ENCODE results near the gene PAX5. TPM values are rescaled to one million over a fixed set of nuclear protein-coding genes. Genes with fewer than 3 reads are reported as not detected.

Gene PAX5
- total and polyA plus RNA-seq, 2 donors (not counting 1 experiment from before 2014, with no cell fraction given) = 196 to 275 TPM

DNA sequence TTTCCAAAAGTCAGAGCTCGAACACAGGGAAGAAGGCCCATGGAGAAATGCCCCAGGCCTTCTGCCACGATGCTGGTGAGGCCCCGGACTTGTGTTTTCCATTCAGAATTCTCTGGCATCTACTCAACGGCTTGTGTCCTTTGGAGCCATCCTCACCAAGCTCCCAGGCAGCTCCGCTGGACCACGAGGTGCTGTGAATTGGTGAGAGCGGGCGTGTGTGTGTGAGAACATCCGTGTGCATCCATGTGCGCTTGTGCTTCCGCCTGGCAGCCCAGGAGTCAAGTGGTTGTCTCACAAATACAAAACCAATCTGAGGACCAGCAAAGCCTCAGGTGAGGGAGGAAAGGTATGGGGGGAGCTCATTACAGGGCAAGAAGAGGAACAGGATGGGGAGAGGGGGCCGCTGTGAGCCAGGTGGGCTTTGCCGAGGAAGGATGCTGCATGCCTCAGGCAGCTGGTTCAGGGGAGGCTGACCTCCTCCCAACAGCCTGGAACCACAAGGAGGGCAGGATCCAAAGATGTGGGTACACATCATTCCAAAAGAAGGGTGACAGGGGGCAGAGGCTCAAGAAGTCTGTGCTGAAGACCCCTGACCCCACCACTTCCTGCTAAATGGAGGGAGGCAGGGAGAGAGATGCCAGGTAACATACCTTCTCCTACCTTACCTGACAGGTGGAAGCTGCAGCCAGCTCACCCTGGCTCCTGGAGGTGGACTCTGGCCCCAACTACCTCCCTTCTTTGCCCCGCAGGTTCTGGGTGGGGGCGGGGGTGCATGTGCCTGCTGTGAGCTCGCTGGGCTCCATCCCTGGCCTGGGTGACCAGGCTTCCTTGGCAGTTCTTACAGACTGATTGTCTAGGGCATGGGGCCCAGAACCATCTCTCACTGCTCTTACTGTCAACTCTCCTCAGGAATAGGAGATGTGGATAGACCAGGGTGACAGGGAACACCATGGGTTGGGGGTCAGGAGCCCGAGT lies 196.3 kb downstream of the PAX5 start:
- H3K9ac ChIP-seq (ENCODE audit: low read length) = no peak overlapping the region
- peak overlapping the region; percentile 46 for H3K27ac Mint-ChIP-seq
- WGBS (ENCODE audit: insufficient coverage) = 93% methylated on average over 16 of the region's 17 CpGs

More for the DNA sequence above, 196.3 kb downstream of the PAX5 start:
- ATAC-seq (ENCODE audit: low read depth) (no peak), DNase-seq (no peak)
- intact Hi-C loops (cut with micrococcal nuclease) = no loop called here
- Histone ChIP-seq H3K4me1 (ENCODE audit: control insufficient read depth in 2 of 2, insufficient read depth in 2 of 2, low read length in 2 of 2) (peaks cover 18 to 27% of the 10 kb centered on the region in 2 donors), H3K27me3 (replicated peaks in 1 of 4; ENCODE audit: control extremely low read depth in 1 of 4, control insufficient read depth in 3 of 4, insufficient read depth in 4 of 4, low read length in 3 of 4) (no peaks in the 10 kb centered on the region), H3K79me2 (ENCODE audit: control insufficient read depth, insufficient read depth, low read length) (no peaks in the 10 kb centered on the region), H2AFZ (ENCODE audit: insufficient read depth, low read depth, low read length, poor library complexity, severe bottlenecking) (no peak overlapping the region), H3K9me3 (ENCODE audit: control extremely low read depth in 1 of 3, control insufficient read depth in 2 of 3, insufficient read depth in 1 of 3, low read length in 2 of 3) (no peaks in the 10 kb centered on the region), H3K36me3 (replicated peaks in 1 of 2; ENCODE audit: control extremely low read depth in 1 of 2, control insufficient read depth in 1 of 2, extremely low read depth in 1 of 2, insufficient read depth in 2 of 2, low read length in 1 of 2) (peaks cover 0 to 58% of the 10 kb centered on the region in 2 experiments), H3K27ac (ENCODE audit: low read length in 2 of 2) (no peak overlapping the region), H4K20me1 (ENCODE audit: control insufficient read depth, insufficient read depth, low read length, poor library complexity, severe bottlenecking) (peaks cover 77% of the 10 kb centered on the region), H3K4me2 (replicated peaks; ENCODE audit: low read depth, low read length, poor library complexity, severe bottlenecking) (no peak overlapping the region), H3K4me3 (ENCODE audit: control extremely low read depth in 1 of 5, extremely low read depth in 1 of 5, insufficient read depth in 1 of 5, low read depth in 2 of 5, low read length in 4 of 5) (no peak overlapping the region)
- Mint-ChIP-seq H3K9me3 (ENCODE audit: insufficient read depth) (no peaks in the 10 kb centered on the region), H3K4me3 (no peak overlapping the region), H3K4me1 (peaks cover 43% of the 10 kb centered on the region), H3K27me3 (no peaks in the 10 kb centered on the region)
- ChIA-PET CTCF (interaction anchor here (0.6 to 1.7 kb wide), 2 partner anchors 35 to 259 kb away, joined by 3 to 4 read pairs; no protein-coding TSS in a partner anchor), POLR2A (interaction anchor here (0.6 kb wide), 1 partner anchor 31 kb away, joined by 3 read pairs; no protein-coding TSS in a partner anchor)
- TF ChIP-seq, protein P1, sequence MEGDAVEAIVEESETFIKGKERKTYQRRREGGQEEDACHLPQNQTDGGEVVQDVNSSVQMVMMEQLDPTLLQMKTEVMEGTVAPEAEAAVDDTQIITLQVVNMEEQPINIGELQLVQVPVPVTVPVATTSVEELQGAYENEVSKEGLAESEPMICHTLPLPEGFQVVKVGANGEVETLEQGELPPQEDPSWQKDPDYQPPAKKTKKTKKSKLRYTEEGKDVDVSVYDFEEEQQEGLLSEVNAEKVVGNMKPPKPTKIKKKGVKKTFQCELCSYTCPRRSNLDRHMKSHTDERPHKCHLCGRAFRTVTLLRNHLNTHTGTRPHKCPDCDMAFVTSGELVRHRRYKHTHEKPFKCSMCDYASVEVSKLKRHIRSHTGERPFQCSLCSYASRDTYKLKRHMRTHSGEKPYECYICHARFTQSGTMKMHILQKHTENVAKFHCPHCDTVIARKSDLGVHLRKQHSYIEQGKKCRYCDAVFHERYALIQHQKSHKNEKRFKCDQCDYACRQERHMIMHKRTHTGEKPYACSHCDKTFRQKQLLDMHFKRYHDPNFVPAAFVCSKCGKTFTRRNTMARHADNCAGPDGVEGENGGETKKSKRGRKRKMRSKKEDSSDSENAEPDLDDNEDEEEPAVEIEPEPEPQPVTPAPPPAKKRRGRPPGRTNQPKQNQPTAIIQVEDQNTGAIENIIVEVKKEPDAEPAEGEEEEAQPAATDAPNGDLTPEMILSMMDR (IDR thresholded peaks at IDR 0.05) = no peak
- TF ChIP-seq EZH2 (IDR thresholded peaks at IDR 0.05; ENCODE audit: borderline replicate concordance, insufficient read depth, low read depth, low read length, poor library complexity, severe bottlenecking) = no peak

Data from B cell (primary cell).